Activated CD8-positive, alpha-beta T cell treated with anti-CD3 and anti-CD28 coated beads for 36 hours (primary cell): Measurements from ENCODE around the gene SPATA3. TPM values are rescaled to one million over a fixed set of nuclear protein-coding genes. Genes with fewer than 3 reads are reported as not detected.

Experiments used
- ATAC-seq: fragments of 200-7000 bp; cut with Tn5 transposase; one replicate; pipeline ENCODE4 v1.10.0; 2021; ENCODE audit warnings: mild to moderate bottlenecking, moderate library complexity
- CTCF ChIA-PET: fragments of 350-600 bp; sonication (Branson Sonifier 250); formaldehyde crosslinking; loops from one replicate; lab custom pipeline; 2021; ENCODE audit warnings: antibody characterized with exemption; lab: Charles Lee
- POLR2A ChIA-PET: fragments of 350-600 bp; sonication (Branson Sonifier 250); formaldehyde crosslinking; loops from one replicate; lab custom pipeline; 2021; ENCODE audit warnings: antibody characterized with exemption; lab: Charles Lee
- DNase-seq: peaks from one replicate; pipeline ENCODE4 v3.0.0-alpha.2; 2020
- H3K27ac Mint-ChIP-seq: one replicate; pipeline ENCODE4 v1.8.0; 2021; ENCODE audit warnings: mild to moderate bottlenecking, mixed read lengths
- H3K27me3 Mint-ChIP-seq: one replicate; pipeline ENCODE4 v1.8.0; 2021; ENCODE audit warnings: mixed read lengths
- H3K36me3 Mint-ChIP-seq: one replicate; pipeline ENCODE4 v1.8.0; 2021; ENCODE audit warnings: low read depth, mixed read lengths
- H3K4me1 Mint-ChIP-seq: one replicate; pipeline ENCODE4 v1.8.0; 2021; ENCODE audit warnings: low read depth, mixed read lengths
- H3K4me3 Mint-ChIP-seq: one replicate; pipeline ENCODE4 v1.8.0; 2021; ENCODE audit warnings: mild to moderate bottlenecking, moderate library complexity, mixed read lengths
- H3K9me3 Mint-ChIP-seq: one replicate; pipeline ENCODE4 v1.8.0; 2021; ENCODE audit warnings: mixed read lengths
- intact Hi-C: fragments of 100-400 bp; cut with micrococcal nuclease; formaldehyde crosslinking; loops from one replicate; pipeline ENCODE4 v1.10.0; 2022
- total RNA-seq, 2 experiments: library from RNA; stranded (reverse); gene quantifications; one replicate each; pipeline ENCODE4 v1.2.3, GENCODE V29; 2021
- TF ChIP-seq, protein P1 (sequence below): fragments of 200-600 bp; IDR thresholded peaks from one replicate; pipeline ENCODE4 v1.8.0; 2022; ENCODE audit warnings: antibody characterized with exemption, mild to moderate bottlenecking

The SPATA3 gene
- under 1 TPM; 0.59 to 0.76 TPM for total RNA-seq

DNA sequence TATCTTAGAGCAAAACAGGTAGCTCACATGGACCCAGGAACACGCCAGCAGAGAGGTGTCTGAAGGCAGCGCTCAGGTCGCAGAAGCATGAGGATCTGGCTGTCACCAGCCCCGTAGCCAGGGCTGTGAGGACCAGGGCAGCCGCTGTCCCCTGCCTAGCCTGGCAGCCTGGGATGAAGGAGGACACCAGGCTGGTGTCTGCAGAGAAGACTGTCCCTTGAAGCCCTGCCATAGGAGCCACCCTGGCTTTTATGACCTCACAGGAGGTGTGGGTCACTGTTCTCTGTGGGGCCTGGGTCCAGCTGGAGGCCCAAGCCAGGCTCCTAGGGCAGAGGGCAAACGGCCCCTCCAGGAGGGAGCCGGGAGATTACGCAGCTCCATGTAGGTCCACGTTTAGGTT, at the start of gene SPATA3:
TSS of gene SPATA3 (plus strand) at position 301 of the 400 bp plus-strand sequence. CDS start 113 bp downstream, outside the sequence.
- POLR2A ChIA-PET = interaction anchor here (1.4 kb wide), 1 partner anchor 9 kb away, joined by 3 read pairs; no protein-coding TSS in a partner anchor
- CTCF ChIA-PET = interaction anchor here (0.8 to 1.9 kb wide), 5 partner anchors 9 to 172 kb away, joined by 3 to 7 read pairs (median 5); no protein-coding TSS in a partner anchor
- H3K27ac Mint-ChIP-seq = no peak within 1 kb of the TSS

DNA sequence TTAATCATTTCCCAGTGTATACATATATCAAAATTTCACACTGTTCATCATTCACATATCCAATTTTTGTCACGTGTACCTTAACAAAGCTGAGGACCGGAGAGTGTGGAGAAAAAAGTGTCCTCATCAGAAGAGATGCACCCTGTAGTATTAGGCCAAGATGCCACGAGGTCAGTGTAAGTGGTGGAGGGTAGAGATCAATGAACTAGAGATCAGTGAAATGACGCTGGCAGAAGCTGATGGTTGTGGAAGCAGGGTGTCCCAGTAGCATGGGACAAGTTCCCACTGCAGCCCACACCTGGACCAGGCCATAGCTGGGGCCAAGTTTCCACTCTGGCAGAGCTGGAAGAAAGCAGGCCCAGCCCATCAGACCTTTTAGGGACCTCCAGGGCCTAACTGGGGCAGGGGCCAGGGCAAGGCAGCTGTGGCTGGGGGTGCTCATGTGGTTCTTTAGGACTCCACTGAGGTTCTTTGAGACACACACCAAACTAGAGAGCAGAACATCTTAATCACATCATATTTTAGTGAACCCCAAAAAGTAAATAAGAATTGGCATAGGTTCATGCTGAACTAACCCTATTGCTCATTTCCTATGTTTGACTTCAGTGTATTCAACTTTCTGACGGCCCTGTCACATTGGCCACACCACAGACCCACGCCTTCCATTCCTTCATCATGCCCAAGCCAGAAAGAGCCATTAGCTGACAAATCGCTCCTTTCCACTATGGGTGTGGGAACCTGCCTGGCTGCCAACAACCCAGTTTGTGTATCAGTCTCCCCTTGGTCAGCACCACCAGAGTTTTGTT, 49.3 kb upstream of the SPATA3 start:
- H3K4me3 Mint-ChIP-seq = peak overlapping the region; percentile 62
- peak overlapping the region; percentile 4 for H3K27ac Mint-ChIP-seq
- H3K4me1 Mint-ChIP-seq = peaks cover 53% of the 10 kb centered on the region
- TF ChIP-seq, protein P1, sequence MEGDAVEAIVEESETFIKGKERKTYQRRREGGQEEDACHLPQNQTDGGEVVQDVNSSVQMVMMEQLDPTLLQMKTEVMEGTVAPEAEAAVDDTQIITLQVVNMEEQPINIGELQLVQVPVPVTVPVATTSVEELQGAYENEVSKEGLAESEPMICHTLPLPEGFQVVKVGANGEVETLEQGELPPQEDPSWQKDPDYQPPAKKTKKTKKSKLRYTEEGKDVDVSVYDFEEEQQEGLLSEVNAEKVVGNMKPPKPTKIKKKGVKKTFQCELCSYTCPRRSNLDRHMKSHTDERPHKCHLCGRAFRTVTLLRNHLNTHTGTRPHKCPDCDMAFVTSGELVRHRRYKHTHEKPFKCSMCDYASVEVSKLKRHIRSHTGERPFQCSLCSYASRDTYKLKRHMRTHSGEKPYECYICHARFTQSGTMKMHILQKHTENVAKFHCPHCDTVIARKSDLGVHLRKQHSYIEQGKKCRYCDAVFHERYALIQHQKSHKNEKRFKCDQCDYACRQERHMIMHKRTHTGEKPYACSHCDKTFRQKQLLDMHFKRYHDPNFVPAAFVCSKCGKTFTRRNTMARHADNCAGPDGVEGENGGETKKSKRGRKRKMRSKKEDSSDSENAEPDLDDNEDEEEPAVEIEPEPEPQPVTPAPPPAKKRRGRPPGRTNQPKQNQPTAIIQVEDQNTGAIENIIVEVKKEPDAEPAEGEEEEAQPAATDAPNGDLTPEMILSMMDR = no peak
- ChIA-PET CTCF (interaction anchor here (0.9 to 5.7 kb wide), 8 partner anchors 9 to 122 kb away, joined by 3 to 41 read pairs (median 4); partner anchors contain the start of gene GPR55), POLR2A (interaction anchor here (0.6 to 4.2 kb wide), 8 partner anchors 10 to 39 kb away, joined by 3 to 19 read pairs (median 5); partner anchors contain the start of gene GPR55)
- intact Hi-C loops = no loop called here
- no peaks in the 10 kb centered on the region for H3K9me3 Mint-ChIP-seq
- no peak for DNase-seq
- peaks cover 8% of the 10 kb centered on the region for H3K36me3 Mint-ChIP-seq
- H3K27me3 Mint-ChIP-seq = no peaks in the 10 kb centered on the region
- no peak for ATAC-seq

More for the DNA sequence above, at the start of gene SPATA3:
- DNase-seq (no peak), ATAC-seq (no peak)
- no peaks in the 10 kb centered on the region for H3K36me3 Mint-ChIP-seq
- H3K9me3 Mint-ChIP-seq = no peaks in the 10 kb centered on the region
- H3K27me3 Mint-ChIP-seq = peaks cover 50% of the 10 kb centered on the region
- H3K4me3 Mint-ChIP-seq = no peak within 1 kb of the TSS
- TF ChIP-seq, protein P1 = no peak
- intact Hi-C loops = no loop called here
- H3K4me1 Mint-ChIP-seq = no peaks in the 10 kb centered on the region

DNA sequence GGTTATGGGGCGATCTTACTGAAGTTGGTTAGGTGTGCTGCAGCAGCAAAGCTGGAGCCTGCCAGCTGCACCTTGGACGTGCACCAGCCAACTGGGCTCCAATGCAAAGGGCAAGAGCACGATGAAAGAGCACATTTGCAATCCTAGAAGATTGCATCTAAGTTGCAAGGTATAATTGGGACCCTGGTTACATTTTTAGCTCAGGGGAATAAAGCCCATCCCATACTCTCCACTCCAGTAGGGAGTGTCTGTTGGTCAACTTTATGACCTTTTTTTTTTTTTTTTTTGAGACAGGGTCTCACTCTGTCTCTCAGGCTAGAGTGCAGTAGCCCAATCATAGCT, 48.7 kb upstream of the SPATA3 start:
- ATAC-seq = no peak
- POLR2A ChIA-PET = interaction anchor here (0.7 to 4.2 kb wide), 9 partner anchors 9 to 45 kb away, joined by 3 to 19 read pairs (median 5); partner anchors contain the start of gene GPR55
- no peak for DNase-seq
- H3K4me3 Mint-ChIP-seq = peak overlapping the region; percentile 62
- no peak overlapping the region for H3K27ac Mint-ChIP-seq
- peaks cover 8% of the 10 kb centered on the region for H3K36me3 Mint-ChIP-seq
- TF ChIP-seq, protein P1 = no peak
- no peaks in the 10 kb centered on the region for H3K27me3 Mint-ChIP-seq
- H3K4me1 Mint-ChIP-seq = peaks cover 51% of the 10 kb centered on the region
- H3K9me3 Mint-ChIP-seq = no peaks in the 10 kb centered on the region
- CTCF ChIA-PET = interaction anchor here (0.8 to 5.7 kb wide), 9 partner anchors 10 to 123 kb away, joined by 3 to 41 read pairs (median 3); partner anchors contain the start of gene GPR55
- intact Hi-C loops = no loop called here

DNA sequence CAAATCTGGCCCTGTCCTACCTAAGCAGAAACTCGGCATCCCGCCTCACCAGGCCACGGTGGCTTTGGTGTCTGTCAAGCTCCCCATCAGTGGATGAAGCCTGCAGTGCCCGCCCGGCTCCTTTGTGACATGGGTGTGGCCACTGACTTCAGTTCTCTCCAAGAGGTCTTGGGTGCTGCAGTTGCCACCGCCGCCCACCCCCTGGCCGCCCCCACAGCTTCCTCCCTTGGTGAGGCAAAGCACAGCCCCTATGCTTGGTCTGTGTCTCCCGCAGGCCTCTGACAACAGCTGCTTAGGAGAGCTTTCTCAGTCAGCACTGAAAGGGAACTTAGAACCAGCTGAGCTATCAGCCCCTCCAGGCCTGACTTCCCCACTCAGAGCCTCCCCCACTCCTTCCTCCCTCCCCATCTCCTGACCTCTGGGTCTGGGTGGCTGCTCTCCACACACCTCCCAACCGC, 48.0 kb upstream of the SPATA3 start:
- TF ChIP-seq, protein P1 = no peak
- Mint-ChIP-seq H3K27me3 (no peaks in the 10 kb centered on the region), H3K9me3 (no peaks in the 10 kb centered on the region), H3K36me3 (peaks cover 8% of the 10 kb centered on the region), H3K4me1 (peaks cover 48% of the 10 kb centered on the region), H3K27ac (peak overlapping the region; percentile 60), H3K4me3 (peak overlapping the region; percentile 49)
- CTCF ChIA-PET = interaction anchor here (0.8 to 5.7 kb wide), 8 partner anchors 12 to 123 kb away, joined by 3 to 41 read pairs (median 4); partner anchors contain the start of gene GPR55
- peak; percentile 19 for ATAC-seq
- intact Hi-C loops = no loop called here
- POLR2A ChIA-PET = interaction anchor here (0.7 to 4.2 kb wide), 8 partner anchors 8 to 46 kb away, joined by 3 to 19 read pairs (median 5); partner anchors contain the start of gene GPR55
- peak; percentile 62 for DNase-seq
